Prostate gland (tissue), 2 donors: ENCODE results near the gene LRSAM1. TPM values are rescaled to one million over a fixed set of nuclear protein-coding genes. Genes with fewer than 3 reads are reported as not detected.
"Not testable (repeated sequence)": the region's sequence is repeated elsewhere in the genome, so short reads cannot be mapped to it uniquely, and the experiment has no call there.

ENCODE experiments used
- DNase-seq: peaks from one replicate; pipeline ENCODE4 v3.0.0-alpha.2; 2019; ENCODE audit warnings: low spot score
- H3K27ac ChIP-seq, 2 donors: fragments of 200-600 bp; sonication (generic); 2 replicates each; pipeline ENCODE4 v1.5.1; 2017 to 2019
- H3K27me3 ChIP-seq: fragments of 200-600 bp; sonication (generic); replicated peaks from 2 replicates; pipeline ENCODE4 v1.5.1; 2019; ENCODE audit not compliant: insufficient read depth
- H3K36me3 ChIP-seq, 2 donors: fragments of 200-600 bp; sonication (generic); 1 replicate in 1 of 2; 2 replicates in 1 of 2; pipeline versions ENCODE4 v1.5.1 to v1.8.1; 2017 to 2019
- H3K4me1 ChIP-seq: fragments of 200-600 bp; sonication (generic); replicated peaks from 2 replicates; pipeline ENCODE4 v1.5.1; 2019
- H3K4me3 ChIP-seq, 2 donors: fragments of 200-600 bp; sonication (generic); 2 replicates each; pipeline ENCODE4 v1.5.1; 2017 to 2019
- H3K9me3 ChIP-seq: fragments of 200-600 bp; sonication (generic); 2 replicates; pipeline ENCODE4 v1.5.1; 2017
- POLR2A ChIP-seq: fragments of 450-650 bp; IDR thresholded peaks from one replicate; pipeline ENCODE4 v1.6.1; 2016; ENCODE audit warnings: antibody characterized with exemption, mild to moderate bottlenecking
- POLR2AphosphoS5 ChIP-seq: sonication (generic); formaldehyde crosslinking; IDR thresholded peaks from one replicate; pipeline ENCODE4 v1.6.1; 2017; ENCODE audit warnings: antibody characterized with exemption
- WGBS: methylation state at CpG from one replicate; pipeline ENCODE4 v1.1.5; 2018; 5-methylcytosine and 5-hydroxymethylcytosine counted together
- intact Hi-C: fragments of 100-400 bp; cut with DNase I; formaldehyde crosslinking; loops from one replicate; pipeline ENCODE4 v1.14.2; 2022
- total RNA-seq, 2 donors: library from RNA; depleted of rRNA; stranded (reverse); fragments of >200 nt; gene quantifications; one replicate each; pipeline ENCODE4 v1.1.0, GENCODE V29; 2016
- TF ChIP-seq, protein P1 (sequence below), 4 experiments: fragments of 200-600 bp in 2 of 4; fragments of 450-650 bp in 2 of 4; sonication (generic) in 2 of 4; IDR thresholded peaks; 1 replicate in 3 of 4; 2 replicates in 1 of 4; pipeline ENCODE4 v1.5.1; 2016 to 2019; ENCODE audit warnings: antibody characterized with exemption in 4 of 4, mild to moderate bottlenecking in 2 of 4, moderate library complexity in 2 of 4

LRSAM1 gene
- total RNA-seq, 2 donors from 2014 or later = 14.8 to 30.5 TPM

DNA sequence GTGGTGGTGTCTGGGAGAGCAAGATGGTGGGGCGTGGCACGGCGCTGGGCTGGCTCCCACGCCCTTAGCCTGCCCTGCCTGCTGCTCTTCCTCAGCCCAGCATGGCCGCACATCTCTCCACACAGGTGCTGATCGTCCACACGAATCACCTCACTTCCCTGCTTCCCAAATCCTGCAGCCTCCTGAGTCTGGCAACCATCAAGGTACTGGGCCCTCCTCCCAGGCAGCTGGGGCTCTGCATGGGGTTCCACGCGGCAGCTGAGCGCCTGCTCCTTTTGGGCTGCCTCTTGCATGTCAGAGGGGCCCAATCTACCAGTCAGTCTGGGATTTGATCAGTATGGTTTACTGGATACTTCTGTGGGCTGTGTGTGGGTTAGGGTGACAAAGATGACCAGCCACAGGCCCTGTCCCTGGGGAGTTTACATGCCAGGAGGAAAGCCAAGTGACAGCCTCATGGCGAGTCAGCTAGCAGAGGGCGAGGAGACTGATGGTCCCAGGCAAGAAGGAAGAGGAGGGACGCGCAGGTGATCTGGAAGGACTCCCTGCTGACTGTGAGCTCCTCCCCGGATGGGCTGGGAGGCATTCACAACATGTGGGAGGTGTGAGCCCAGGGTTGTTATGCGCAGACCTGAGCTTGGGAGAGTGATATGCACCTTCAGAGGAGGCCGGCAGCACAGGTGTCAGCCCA, 6.0 kb downstream of the LRSAM1 start:
- no peaks in the 10 kb centered on the region for H3K9me3 ChIP-seq
- peaks cover 5% of the 10 kb centered on the region for H3K4me1 ChIP-seq
- TF ChIP-seq POLR2AphosphoS5 (no peak), POLR2A (no peak)
- TF ChIP-seq, protein P1, sequence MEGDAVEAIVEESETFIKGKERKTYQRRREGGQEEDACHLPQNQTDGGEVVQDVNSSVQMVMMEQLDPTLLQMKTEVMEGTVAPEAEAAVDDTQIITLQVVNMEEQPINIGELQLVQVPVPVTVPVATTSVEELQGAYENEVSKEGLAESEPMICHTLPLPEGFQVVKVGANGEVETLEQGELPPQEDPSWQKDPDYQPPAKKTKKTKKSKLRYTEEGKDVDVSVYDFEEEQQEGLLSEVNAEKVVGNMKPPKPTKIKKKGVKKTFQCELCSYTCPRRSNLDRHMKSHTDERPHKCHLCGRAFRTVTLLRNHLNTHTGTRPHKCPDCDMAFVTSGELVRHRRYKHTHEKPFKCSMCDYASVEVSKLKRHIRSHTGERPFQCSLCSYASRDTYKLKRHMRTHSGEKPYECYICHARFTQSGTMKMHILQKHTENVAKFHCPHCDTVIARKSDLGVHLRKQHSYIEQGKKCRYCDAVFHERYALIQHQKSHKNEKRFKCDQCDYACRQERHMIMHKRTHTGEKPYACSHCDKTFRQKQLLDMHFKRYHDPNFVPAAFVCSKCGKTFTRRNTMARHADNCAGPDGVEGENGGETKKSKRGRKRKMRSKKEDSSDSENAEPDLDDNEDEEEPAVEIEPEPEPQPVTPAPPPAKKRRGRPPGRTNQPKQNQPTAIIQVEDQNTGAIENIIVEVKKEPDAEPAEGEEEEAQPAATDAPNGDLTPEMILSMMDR (IDR thresholded peaks at IDR 0.05) = no peak
- intact Hi-C loops = no loop called here
- H3K36me3 ChIP-seq = peaks cover 7 to 13% of the 10 kb centered on the region in 2 donors
- no peaks in the 10 kb centered on the region for H3K27me3 ChIP-seq
- H3K4me3 ChIP-seq = no peak overlapping the region
- DNase-seq = no peak
- WGBS = 82% methylated on average over 16 of the region's 17 CpGs
- no peak overlapping the region for H3K27ac ChIP-seq

DNA sequence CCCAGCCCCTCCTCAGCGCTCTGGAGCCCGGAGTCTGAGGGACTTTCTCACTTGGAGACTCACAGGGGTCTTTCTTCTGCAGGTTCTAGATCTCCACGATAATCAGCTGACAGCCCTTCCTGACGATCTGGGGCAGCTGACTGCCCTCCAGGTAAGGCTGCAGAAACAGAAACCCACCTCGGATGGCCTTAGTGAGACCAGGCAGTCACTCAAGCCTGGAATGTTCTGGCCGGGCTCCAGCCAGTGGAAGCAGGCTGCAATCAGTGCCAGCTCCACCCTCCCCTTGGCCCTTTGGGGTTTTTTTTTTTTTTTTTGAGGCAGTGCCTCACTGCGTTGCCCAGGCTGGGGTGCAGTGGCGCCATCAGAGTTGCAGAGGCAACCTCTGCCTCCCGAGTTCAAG, 7.6 kb downstream of the LRSAM1 start:
- 78% methylated on average over 9 of the region's 9 CpGs for WGBS
- Histone ChIP-seq H3K9me3 (no peaks in the 10 kb centered on the region), H3K27me3 (no peaks in the 10 kb centered on the region), H3K4me1 (no peaks in the 10 kb centered on the region), H3K36me3 (peaks cover 7 to 13% of the 10 kb centered on the region in 2 donors), H3K27ac (no peak overlapping the region), H3K4me3 (no peak overlapping the region)
- intact Hi-C loops = no loop called here
- TF ChIP-seq POLR2AphosphoS5 = no peak
- TF ChIP-seq, protein P1 (IDR thresholded peaks at IDR 0.05) = no peak
- TF ChIP-seq POLR2A = no peak
- no peak for DNase-seq

DNA sequence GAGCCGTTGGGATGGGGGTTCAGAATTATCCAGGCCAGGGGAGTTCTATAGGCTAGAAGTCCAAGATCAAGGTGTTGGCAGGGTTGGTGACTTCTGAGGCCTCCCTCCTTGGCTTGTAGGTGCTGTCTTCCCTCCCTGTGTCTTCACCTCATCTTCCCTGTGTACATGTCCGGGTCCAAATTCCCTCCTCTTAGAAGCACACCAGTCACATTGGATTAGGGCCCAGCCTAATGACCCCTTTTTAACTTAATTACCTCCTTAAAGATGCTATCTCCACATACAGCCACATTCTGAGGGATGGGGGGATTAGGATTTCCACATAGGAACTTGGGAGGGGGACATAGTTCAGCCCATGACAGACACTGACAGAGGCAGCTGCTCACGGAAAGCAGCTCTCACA, 12.1 kb downstream of the LRSAM1 start:
- DNase-seq = no peak
- Histone ChIP-seq H3K9me3 (no peaks in the 10 kb centered on the region), H3K4me1 (no peaks in the 10 kb centered on the region), H3K27ac (no peak overlapping the region), H3K36me3 (peaks cover 7 to 13% of the 10 kb centered on the region in 2 donors), H3K27me3 (no peaks in the 10 kb centered on the region), H3K4me3 (no peak overlapping the region)
- 63% methylated on average over 3 of the region's 3 CpGs for WGBS
- intact Hi-C loops = no loop called here
- TF ChIP-seq, protein P1 (IDR thresholded peaks at IDR 0.05) = no peak

DNA sequence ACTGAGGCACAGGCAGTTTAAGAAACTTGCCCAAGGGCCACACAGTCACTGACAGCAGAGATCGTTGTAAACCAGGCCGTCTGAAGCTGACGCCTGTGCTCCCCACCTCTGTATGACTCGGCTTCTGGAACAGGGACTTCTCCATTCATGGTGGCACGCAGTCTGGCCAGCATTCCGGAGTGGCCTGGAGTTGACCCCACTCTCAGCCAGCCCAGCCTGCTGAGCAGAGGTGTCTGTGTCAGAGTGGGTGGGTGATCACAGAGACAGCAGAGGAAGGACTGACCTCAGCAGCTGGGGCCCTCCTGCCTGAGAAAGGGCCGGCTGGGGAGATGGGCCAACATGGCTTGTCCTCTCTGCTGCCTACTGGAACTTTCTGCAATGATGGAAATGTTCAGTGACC, 12.6 kb downstream of the LRSAM1 start:
- Histone ChIP-seq H3K4me1 (no peaks in the 10 kb centered on the region), H3K4me3 (no peak overlapping the region), H3K36me3 (peaks cover 7 to 13% of the 10 kb centered on the region in 2 donors), H3K27me3 (no peaks in the 10 kb centered on the region), H3K9me3 (no peaks in the 10 kb centered on the region), H3K27ac (no peak overlapping the region)
- TF ChIP-seq, protein P1 (IDR thresholded peaks at IDR 0.05) = no peak
- TF ChIP-seq POLR2A (no peak), POLR2AphosphoS5 (no peak)
- intact Hi-C loops = no loop called here
- WGBS = 58% methylated on average over 7 of the region's 7 CpGs
- DNase-seq = no peak

DNA sequence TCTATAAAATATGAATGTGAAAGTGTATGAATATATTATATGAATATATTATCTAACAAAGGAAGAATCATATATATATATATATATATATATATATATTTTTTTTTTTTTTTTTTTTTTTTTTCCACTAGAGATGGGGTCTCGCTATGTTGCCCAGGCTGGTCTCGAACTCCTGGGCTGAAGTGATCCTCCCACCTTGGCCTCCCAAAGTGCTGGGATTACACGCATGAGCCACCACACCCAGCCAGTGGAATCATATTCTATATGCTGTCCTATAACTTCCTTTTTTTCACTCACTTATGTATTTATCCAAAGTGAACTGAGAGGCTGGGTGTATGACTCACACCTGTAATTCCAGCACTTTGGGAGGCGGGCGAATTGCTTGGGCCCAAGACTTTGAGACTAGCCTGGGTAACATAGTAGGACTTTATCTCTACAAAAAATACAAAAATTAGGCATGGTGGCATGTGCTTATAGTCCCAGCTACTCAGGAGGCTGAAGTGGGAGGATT, 15.2 kb downstream of the LRSAM1 start:
- 93% methylated on average over 5 of the region's 5 CpGs for WGBS
- DNase-seq, intact Hi-C loops, H3K4me3 ChIP-seq, H3K9me3 ChIP-seq, H3K27ac ChIP-seq, H3K4me1 ChIP-seq, H3K36me3 ChIP-seq, H3K27me3 ChIP-seq: not testable (repeated sequence)
